Type B pancreatic cell (in vitro differentiated cells): ENCODE measurements around the gene PROCR. TPM values are rescaled to one million over a fixed set of nuclear protein-coding genes. Genes with fewer than 3 reads are reported as not detected.

ENCODE experiments used
- DNase-seq: peaks from one replicate; pipeline ENCODE4 v3.0.0; 2021; ENCODE audit warnings: mixed read lengths; ENCODE audit not compliant: unreplicated experiment; ENCODE audit errors: extremely low spot score
- H3K27ac Mint-ChIP-seq: 2 replicates; pipeline ENCODE4 v1.8.0; 2021; ENCODE audit warnings: mild to moderate bottlenecking, mixed read lengths
- H3K27me3 Mint-ChIP-seq: 2 replicates; pipeline ENCODE4 v1.8.0; 2021; ENCODE audit warnings: mixed read lengths
- H3K36me3 Mint-ChIP-seq: 2 replicates; pipeline ENCODE4 v1.8.0; 2021; ENCODE audit warnings: mixed read lengths
- H3K4me1 Mint-ChIP-seq: one replicate; pipeline ENCODE4 v1.8.0; 2021; ENCODE audit warnings: mixed read lengths; ENCODE audit not compliant: unreplicated experiment
- H3K4me3 Mint-ChIP-seq: 2 replicates; pipeline ENCODE4 v1.8.0; 2021; ENCODE audit warnings: mild to moderate bottlenecking, mixed read lengths
- H3K9me3 Mint-ChIP-seq: 2 replicates; pipeline ENCODE4 v1.8.0; 2021; ENCODE audit warnings: mixed read lengths
- CTCF ChIP-seq: fragments of 200-600 bp; sonication (generic); conservative IDR thresholded peaks from 2 replicates; pipeline ENCODE4 v1.5.0; 2021; ENCODE audit warnings: antibody characterized with exemption, mild to moderate bottlenecking
- total RNA-seq: library from RNA; stranded (reverse); gene quantifications from 2 replicates; pipeline ENCODE4 v1.2.1, GENCODE V29; 2021; ENCODE audit warnings: low replicate concordance

PROCR gene
- total RNA-seq, 1 donor from 2014 or later, result 5.8 TPM

DNA sequence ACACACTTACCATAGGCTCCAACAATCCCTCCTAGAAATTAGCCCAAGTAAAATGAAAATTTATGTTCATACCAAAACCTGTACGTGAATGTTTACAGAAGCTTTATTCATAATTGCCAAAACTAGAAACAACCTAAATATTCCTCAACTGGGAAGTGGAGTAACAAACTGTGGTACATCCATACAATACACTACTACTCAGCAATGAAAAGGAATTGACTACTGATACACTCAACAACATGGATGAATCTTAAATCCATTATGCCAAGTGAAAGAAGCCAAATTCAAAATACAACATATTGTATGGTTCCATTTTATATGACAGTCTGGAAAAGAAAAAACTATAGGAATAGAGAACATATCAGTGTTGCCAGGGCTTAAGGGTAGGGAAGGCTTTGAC, 34.9 kb downstream of the PROCR start:
- no peak for DNase-seq

GRCh38 chr20:35207950-35208611, 36.2 kb downstream of the PROCR start:
- Mint-ChIP-seq H3K4me3 (no peak overlapping the region), H3K4me1 (no peaks in the 10 kb centered on the region)
- no peak for DNase-seq

More for the DNA sequence above, 34.9 kb downstream of the PROCR start:
- Mint-ChIP-seq H3K27me3 (no peaks in the 10 kb centered on the region), H3K36me3 (no peaks in the 10 kb centered on the region), H3K4me1 (no peaks in the 10 kb centered on the region), H3K9me3 (no peaks in the 10 kb centered on the region), H3K4me3 (no peak overlapping the region), H3K27ac (no peak overlapping the region)
- TF ChIP-seq CTCF, result no peak

GRCh38 chr20:35215066-35215956, 43.4 kb downstream of the PROCR start:
- DNase-seq, result no peak
- no peak overlapping the region for H3K4me3 Mint-ChIP-seq
- H3K4me1 Mint-ChIP-seq, result no peaks in the 10 kb centered on the region
- no peaks in the 10 kb centered on the region for H3K9me3 Mint-ChIP-seq
- H3K36me3 Mint-ChIP-seq, result no peaks in the 10 kb centered on the region
- peaks cover 7% of the 10 kb centered on the region for H3K27me3 Mint-ChIP-seq
- peak overlapping the region; percentile 42 for H3K27ac Mint-ChIP-seq
- TF ChIP-seq CTCF, result no peak

More at GRCh38 chr20:35207950-35208611, 36.2 kb downstream of the PROCR start:
- H3K27me3 Mint-ChIP-seq, result no peaks in the 10 kb centered on the region
- H3K36me3 Mint-ChIP-seq, result no peaks in the 10 kb centered on the region
- no peak overlapping the region for H3K27ac Mint-ChIP-seq
- no peaks in the 10 kb centered on the region for H3K9me3 Mint-ChIP-seq
- peak; percentile 96 for TF ChIP-seq CTCF

DNA sequence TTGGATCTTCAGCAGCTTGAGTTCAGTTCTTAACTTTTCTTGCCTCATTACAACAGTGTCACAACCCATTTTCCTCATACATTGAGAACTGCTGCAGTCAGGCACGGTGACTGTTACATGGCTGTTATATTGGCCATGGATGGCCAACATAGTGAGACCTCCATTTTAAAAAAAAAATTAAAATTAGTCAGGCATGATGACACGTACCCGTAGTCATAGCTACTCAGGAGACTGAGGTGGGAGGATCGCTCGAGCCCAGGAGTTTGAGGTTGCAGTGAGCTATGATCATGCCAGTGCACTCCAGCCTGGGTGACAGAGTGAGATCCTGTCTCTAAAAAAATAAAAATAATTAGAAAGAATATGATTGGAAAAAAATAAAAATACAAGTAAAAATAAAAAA, 44.7 kb downstream of the PROCR start:
- no peak for TF ChIP-seq CTCF
- Mint-ChIP-seq H3K4me1 (no peaks in the 10 kb centered on the region), H3K27ac (no peak overlapping the region), H3K27me3 (peaks cover 10% of the 10 kb centered on the region), H3K36me3 (no peaks in the 10 kb centered on the region), H3K4me3 (no peak overlapping the region), H3K9me3 (no peaks in the 10 kb centered on the region)
- no peak for DNase-seq

DNA sequence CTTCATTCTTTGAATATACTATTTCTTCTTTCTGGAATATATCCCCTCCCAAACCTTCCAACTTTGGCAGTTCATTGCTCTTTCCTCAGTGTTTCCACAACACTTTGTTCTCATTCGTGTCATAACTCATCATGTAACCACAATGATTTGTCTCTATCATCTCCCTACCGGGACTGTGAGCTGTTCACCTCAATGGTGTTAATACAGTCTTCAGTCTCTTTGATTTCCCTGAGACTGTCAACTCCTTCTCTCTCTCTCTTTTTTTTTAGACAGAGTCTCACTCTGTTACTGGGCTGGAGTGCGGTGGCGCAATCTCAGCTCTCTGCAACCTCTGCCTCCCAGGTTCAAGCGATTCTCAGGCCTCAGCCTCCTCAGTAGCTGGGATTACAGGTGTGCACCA, 52.1 kb downstream of the PROCR start:
- no peak for TF ChIP-seq CTCF
- no peaks in the 10 kb centered on the region for H3K4me1 Mint-ChIP-seq
- no peaks in the 10 kb centered on the region for H3K36me3 Mint-ChIP-seq
- DNase-seq, result no peak
- no peak overlapping the region for H3K4me3 Mint-ChIP-seq
- no peak overlapping the region for H3K27ac Mint-ChIP-seq
- H3K27me3 Mint-ChIP-seq, result peaks cover 57% of the 10 kb centered on the region
- H3K9me3 Mint-ChIP-seq, result no peaks in the 10 kb centered on the region
